GM21825 (cell line): Measurements from ENCODE around the gene TRPC4AP.

Experiments
- ATAC-seq: cut with Tn5 transposase; IDR thresholded peaks from one replicate; pipeline ENCODE4 v1.9.1; 2021; ENCODE audit warnings: mild to moderate bottlenecking, moderate library complexity; ENCODE audit not compliant: unreplicated experiment

TRPC4AP gene

DNA sequence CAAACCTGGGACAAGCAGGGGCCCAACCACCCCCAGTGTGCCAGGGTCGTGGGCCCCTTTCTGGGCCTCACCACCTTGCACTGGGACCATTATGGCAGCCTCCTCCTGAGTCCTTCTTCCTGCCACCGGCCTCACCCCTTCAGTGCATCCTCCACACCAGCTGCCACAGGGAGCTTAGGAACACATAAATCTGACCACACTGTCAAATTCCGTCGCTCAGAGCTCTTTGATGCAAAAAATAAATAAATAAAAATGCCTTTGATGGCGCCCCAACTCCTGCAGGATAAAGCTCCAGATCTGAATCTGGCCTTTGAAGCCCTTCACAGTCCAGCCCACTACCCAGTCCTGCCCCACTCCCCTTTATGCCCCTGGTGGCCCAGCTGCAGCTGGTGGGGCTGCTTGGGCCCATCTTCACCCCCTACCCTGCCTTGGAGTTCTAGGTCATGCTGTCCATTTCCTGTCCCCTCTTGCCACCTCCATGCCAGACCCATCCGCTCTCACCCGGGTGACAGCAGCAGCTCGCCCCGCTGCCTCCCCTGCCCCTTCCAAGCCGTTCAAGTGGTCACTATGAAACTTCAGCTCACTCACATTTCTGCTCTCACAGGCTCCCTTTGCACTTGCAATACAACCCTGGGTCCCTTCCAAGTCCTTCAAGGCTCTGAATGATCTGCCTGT lies 120.9 kb downstream of the TRPC4AP start:
- no peak for ATAC-seq

DNA sequence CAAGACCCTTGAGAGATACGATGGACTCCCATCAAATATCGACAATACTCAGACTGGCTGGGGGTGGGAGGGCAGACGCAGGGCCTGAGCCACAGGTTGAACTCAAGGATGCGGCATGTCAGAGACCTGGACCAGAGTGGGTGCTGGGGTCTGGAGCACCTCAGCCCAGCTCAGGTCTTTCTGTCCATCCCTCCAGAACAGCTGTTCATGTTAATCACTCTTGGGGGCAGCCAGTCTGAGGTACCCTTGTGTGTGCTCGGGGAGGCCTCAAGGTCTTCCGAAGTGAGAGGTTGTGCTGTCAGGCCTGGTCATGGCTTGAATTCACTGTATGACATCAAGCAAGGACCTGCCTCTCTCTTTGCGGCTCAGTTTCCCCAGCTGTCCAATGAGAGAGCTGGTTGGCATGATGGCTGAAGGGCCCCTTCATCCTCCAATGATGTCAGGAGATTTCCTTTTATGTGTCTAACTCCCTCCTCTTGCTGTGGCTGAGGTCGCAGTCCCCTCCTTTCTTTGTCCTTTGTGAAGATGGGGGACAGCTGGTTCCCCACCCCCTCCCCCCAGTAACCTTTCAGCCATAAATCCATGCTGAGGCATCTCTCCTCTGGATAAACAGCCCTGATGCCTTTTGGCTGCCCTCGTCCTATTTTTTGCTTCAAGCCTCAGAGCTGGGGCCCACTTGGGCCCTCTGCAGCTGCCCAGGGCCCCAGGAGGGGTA lies 121.6 kb downstream of the TRPC4AP start:
- ATAC-seq: no peak

DNA sequence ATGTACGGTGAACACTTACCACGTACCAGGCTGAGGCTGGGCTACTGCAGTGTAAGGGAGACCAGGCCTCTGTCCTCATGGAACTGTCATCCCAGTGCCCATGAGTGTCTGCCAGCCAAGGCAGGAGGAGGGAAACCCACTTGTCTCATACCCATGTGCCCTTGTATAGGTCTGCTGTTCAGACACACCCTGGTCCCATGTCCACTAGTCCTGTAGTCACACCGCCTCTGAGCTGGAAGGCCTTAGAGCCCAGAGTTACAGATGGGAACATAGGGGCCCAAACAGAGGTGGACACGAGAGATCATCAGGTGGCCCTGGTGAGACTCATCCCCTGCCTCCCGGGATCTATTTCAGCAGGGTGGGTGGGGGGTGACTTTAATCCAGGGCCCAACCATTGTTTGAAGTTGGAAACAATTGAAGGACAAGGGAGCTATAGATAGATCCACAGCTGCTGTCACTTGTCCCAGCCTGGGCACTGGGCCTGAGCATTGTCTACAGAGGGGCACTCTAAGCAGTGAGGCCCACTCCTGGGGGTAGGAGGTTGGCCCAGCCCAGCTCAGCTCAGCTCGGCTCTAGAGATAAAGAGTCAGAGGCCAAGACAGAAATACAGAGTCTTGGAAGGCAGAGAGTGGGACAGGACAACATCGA lies 122.3 kb downstream of the TRPC4AP start:
- no peak for ATAC-seq

DNA sequence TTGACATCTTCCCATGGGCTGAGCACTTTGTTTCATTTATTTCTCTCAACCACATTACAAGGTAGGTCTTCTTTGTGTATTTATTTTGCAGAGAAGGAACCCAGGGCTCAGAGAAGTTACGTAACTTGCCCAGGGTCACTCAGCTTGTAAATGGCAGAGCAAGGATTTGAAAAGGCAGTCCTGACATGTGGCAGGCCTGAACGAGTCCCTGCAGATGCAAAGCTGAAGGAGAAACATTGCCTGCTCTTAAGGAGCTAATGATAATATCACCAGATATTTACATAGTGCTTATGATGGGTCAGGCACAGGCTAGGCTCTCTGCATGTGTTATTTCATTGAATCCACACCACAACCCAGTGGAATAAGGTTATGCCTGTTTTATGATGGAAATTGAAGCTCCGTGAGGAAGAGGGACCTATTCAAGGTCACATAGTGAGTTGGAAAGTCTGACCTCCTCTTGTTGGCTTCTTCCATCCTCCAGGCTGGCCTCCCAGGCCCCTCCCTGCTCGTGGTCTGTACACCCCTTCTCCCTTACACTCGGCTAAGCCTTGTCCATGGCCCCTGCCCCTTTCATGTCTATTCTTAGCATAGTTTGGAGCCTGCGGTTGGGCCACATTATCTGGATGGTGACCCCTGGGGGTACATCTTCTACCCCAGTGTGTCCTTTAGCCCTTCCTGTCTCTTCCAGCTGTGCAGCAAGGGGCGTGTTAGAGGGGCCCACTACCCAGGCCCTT lies 124.4 kb downstream of the TRPC4AP start:
- no peak for ATAC-seq

DNA sequence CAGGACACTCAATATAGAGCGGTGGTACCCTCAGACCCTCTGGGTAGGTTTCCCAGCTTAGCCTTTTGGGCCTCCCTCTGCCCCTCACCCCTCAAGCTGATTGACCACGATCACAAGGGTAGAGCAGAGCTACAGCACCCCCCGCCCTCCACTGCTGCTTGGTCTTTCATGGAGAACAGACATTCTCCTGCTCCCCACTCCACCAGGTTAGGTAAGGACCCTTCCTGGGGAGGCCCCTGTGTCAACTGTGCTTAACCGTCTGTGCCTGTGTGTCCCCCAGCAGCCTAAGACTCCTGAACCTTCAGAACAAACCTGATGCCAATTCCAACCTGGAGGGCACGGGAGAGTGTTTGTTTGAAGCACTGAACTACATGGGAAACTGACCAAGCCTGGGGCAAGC lies 125.2 kb downstream of the TRPC4AP start:
- ATAC-seq: no peak

DNA sequence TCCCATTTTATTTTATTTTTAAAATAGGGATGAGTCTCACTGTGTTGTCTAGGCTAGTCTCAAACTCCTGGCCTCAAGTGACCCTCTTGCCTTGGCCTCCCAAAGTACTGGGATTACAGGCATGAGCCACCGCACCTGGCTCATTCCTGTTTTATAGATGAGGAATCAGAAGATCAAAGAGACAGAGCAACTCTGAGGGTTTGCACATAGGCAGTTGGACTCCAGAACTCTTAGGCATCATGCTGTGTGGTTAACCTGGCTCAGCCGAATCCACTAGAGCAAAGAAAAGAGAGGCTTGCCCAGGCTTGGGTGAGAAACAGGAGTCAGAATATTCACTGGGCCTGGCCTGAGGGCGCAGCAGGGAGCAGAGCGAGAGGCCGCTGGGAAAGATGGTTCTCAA lies 127.6 kb downstream of the TRPC4AP start:
- no peak for ATAC-seq

DNA sequence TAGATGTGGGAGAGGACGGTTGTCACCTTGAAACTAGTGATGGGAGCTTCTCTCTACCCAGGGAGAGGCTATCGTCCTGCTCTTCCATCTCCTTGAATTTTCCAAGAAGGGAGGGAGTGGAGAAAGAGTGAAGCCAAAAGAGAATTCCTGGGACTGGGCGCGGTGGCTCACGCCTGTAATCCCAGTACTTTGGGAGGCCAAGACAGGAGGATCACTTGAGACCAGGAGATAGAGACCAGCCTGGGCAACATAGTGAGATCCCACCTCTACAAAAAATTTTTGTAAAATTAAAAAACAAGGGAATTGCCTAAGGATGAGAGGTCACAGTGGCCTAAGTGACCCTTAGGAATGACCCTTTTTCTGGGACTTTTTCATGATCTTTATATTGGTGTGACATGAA lies 128.1 kb downstream of the TRPC4AP start:
- ATAC-seq: no peak

DNA sequence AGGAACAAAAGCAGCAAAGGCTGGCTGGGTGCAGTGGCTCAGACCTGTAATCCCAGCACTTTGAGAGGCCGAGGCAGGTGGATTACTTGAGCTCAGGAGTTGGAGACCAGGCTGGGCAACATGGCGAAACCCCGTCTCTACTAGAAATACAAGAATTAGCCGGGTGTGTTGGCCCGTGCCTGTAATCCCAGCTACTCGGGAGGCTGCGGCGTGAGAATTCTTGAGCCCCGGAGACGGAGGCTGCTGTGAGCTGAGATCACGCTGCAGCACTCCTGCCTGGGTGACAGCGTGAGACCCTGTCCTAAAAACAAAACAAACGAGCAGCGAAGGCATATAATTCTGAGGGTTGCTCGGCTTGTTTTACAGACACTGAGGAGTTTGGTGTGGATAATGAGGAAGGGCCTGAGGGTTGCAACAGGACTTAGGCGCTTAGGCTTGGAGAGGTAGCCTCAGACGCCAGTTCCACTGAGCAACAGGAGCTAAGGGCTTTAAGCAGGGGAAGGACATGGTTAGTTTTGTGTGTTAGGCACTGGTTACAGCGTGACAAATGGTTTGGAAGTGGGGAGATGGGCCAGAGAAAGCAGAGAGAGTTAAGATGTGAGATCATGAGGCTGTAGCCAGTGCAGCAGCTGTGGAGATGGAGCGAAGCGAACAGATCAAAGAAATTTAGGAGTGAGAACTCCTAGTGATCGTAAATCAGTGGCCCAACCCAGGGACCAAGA lies 135.7 kb downstream of the TRPC4AP start:
- no peak for ATAC-seq

DNA sequence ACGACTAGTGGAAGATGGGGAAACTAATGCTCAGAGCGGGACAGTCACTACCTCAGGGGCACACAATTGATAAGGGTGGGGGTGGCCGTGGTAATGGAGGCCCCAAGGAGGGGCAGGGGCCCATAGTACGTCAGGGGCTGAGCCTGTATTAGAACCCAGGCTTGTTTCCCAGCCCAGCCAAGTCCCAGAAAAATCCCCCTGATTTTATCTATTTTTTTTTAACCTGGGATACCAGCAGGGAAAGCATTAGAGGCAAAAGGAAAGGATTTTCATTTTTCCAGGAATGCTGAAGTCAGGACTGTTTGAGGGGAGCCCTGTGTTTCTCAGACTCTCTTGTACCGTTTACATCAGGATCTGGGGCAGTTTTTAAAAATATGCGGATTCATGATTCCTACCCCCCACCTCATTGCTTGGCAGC lies 136.6 kb downstream of the TRPC4AP start:
- no peak for ATAC-seq

DNA sequence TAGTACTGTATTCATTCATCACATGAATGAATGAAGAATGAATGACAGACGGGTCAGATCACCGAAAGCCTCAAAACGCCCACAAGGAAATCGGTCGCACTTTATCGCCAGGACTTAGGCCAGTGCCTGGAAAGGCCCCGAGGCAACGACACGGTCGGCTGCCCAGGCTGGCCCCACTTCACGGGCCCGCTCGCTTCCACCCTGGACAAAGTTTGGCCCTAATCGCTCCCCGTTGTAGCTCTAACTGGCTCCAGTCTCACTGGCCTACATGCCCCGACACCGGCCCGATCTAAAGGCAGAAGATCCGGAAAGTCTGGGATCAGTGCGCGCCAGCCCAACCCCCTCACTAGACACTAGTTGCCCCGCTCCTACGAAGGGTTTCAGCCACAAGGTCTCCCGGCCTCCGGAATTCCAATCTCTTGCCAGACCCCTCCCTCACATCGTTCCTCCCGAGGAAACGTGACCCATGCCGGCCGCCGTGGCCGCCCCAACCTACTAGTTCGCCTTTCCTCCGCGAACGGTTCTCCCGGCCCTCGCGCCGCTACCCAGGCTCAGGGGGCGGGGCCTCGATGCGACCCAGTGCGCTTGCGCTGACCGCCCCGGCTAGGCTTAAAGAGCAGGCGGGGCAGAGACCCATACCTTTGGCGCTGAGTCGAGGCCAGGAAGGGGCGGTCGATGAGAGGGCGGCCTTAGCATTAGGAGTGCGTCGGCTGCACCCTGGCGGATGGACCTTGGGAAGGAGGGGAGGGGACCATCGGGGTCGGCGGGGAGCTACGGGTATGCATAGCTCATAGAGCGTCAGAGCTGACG lies 137.2 kb downstream of the TRPC4AP start, which contains the start of the genes GSS and MYH7B:
Gene GSS, minus strand, starts transcription at position 576 of the 810 bp plus-strand sequence. CDS start 3,954 bp downstream, outside the sequence.
Gene MYH7B, plus strand, starts transcription at position 638 of the 810 bp plus-strand sequence. CDS start 22,138 bp downstream, outside the sequence.
- ATAC-seq: peak; percentile 82

DNA sequence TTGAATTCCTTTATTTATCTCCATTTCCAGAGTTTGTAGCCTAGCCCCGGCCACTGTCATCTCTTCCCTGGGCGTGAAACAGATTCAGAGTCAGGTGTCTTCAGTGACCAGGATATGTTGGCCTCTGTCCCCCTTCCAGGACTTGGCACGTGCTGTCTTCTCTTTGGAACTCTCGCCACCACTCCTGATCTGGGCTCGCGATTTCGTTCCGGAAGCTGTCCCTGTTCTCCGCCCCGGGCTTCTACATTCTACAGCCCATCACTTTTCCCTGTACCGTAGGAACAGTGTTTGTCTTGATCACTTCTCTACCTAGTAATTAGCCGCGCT lies 137.7 kb downstream of the TRPC4AP start:
- no peak for ATAC-seq

DNA sequence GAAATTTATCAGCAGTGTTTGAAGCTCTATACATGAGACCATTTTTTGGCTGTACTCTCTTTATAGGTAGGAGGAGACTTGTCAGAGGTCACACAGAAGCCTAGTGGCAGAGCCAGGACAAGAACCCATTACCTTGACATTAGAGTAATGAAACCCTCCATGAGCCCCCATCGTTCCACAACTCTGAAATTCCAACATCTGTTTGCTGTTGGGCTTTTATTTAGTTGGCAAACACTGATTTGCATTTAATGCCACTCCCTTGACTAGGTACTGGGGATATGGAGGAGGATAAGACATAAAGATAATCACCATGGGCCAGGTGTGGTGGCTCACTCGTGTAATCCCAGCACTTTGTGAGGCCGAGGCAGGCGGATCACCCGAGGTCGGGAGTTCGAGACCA lies 138.6 kb downstream of the TRPC4AP start:
- no peak for ATAC-seq

DNA sequence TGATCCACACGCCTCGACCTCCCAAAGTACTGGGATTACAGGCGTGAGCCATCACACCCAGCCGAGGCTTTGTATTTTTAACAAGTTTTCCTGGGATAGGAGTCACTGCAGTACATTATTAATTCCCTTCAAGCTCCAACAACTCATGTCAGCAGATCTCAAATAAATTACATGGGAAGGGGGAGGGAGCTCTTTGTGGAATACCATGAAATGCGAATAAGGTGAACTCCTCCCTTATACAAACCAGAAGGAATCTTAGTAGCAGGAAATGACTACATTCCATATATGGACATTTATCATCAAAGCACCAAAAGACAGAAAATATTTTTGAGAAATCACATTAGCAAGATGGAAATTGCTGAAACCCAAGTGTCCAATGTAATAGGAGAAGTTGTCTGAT lies 139.9 kb downstream of the TRPC4AP start:
- no peak for ATAC-seq
